ENCODE results near the gene GGT5.
"Not testable (repeated sequence)": the region's sequence is repeated elsewhere in the genome, so short reads cannot be mapped to it uniquely, and the experiment has no call there.

DNA sequence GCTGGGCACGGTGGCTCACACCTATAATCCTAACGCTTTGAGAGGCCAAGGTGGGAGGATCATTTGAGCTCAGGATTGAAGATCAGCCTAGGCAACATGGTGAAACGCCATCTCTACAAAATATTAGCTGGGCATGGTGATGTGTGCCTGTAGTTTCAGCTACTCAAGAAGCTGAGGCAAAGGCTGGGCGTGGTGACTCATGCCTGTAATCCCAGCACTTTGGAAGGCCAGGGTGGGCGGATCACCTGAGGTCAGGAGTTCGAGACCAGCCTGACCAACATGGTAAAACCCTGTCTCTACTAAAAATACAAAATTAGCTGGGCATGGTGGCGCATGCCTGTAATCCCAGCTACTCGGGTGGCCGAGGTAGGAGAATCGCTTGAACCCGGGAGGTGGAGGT is 34.5 kb downstream of the GGT5 start:
- TF ChIP-seq, protein P1, sequence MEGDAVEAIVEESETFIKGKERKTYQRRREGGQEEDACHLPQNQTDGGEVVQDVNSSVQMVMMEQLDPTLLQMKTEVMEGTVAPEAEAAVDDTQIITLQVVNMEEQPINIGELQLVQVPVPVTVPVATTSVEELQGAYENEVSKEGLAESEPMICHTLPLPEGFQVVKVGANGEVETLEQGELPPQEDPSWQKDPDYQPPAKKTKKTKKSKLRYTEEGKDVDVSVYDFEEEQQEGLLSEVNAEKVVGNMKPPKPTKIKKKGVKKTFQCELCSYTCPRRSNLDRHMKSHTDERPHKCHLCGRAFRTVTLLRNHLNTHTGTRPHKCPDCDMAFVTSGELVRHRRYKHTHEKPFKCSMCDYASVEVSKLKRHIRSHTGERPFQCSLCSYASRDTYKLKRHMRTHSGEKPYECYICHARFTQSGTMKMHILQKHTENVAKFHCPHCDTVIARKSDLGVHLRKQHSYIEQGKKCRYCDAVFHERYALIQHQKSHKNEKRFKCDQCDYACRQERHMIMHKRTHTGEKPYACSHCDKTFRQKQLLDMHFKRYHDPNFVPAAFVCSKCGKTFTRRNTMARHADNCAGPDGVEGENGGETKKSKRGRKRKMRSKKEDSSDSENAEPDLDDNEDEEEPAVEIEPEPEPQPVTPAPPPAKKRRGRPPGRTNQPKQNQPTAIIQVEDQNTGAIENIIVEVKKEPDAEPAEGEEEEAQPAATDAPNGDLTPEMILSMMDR (conservative IDR thresholded peaks at IDR 0.05 in 1 of 2, IDR thresholded peaks at IDR 0.05 in 1 of 2; ENCODE audit: low read depth in 1 of 2, low read length in 2 of 2) = not testable (repeated sequence)
- not testable (repeated sequence) for TF ChIP-seq EZH2 (IDR thresholded peaks at IDR 0.05; ENCODE audit: low read length, missing control alignments)

Measured in fibroblast of lung (primary cell).